ENCODE measurements around the gene NRP2.
A peak's percentile ranks its signal among the peaks of the same experiment; 100 is the strongest.

The NRP2 gene

GRCh38 chr2:205769879-205770278 lies 87.6 kb downstream of the NRP2 start:
- Mint-ChIP-seq H3K36me3 (no peaks in the 10 kb centered on the region), H3K4me3 (no peak overlapping the region), H3K9me3 (no peaks in the 10 kb centered on the region), H3K4me1 (no peaks in the 10 kb centered on the region), H3K27ac (no peak overlapping the region)
- no peak for ATAC-seq
- DNase-seq (ENCODE audit: low spot score in 2 of 2): no peak

- Mint-ChIP-seq H3K9me3 (no peaks in the 10 kb centered on the region), H3K36me3 (no peaks in the 10 kb centered on the region), H3K27ac (no peak overlapping the region), H3K4me3 (no peak overlapping the region), H3K4me1 (no peaks in the 10 kb centered on the region)
- DNase-seq (ENCODE audit: low spot score in 2 of 2) (no peak), ATAC-seq (no peak)
These were observed 88.3 kb downstream of the NRP2 start for GRCh38 chr2:205770577-205770976.

GRCh38 chr2:205771031-205771430 lies 88.7 kb downstream of the NRP2 start:
- no peaks in the 10 kb centered on the region for H3K9me3 Mint-ChIP-seq
- no peak overlapping the region for H3K4me3 Mint-ChIP-seq

GRCh38 chr2:205771666-205772065 lies 89.4 kb downstream of the NRP2 start:
- DNase-seq (ENCODE audit: low spot score in 2 of 2): no peak
- no peak for ATAC-seq
- H3K27ac Mint-ChIP-seq: no peak overlapping the region
- H3K4me3 Mint-ChIP-seq: no peak overlapping the region
- H3K4me1 Mint-ChIP-seq: no peaks in the 10 kb centered on the region
- H3K36me3 Mint-ChIP-seq: no peaks in the 10 kb centered on the region
- no peaks in the 10 kb centered on the region for H3K9me3 Mint-ChIP-seq

More at GRCh38 chr2:205771031-205771430, 88.7 kb downstream of the NRP2 start:
- no peak for ATAC-seq
- H3K27ac Mint-ChIP-seq: no peak overlapping the region
- DNase-seq (ENCODE audit: low spot score in 2 of 2): no peak
- H3K4me1 Mint-ChIP-seq: no peaks in the 10 kb centered on the region
- H3K36me3 Mint-ChIP-seq: no peaks in the 10 kb centered on the region

- Mint-ChIP-seq H3K4me1 (no peaks in the 10 kb centered on the region), H3K27ac (no peak overlapping the region)
These were observed 90.7 kb downstream of the NRP2 start for GRCh38 chr2:205772983-205773382.

DNA sequence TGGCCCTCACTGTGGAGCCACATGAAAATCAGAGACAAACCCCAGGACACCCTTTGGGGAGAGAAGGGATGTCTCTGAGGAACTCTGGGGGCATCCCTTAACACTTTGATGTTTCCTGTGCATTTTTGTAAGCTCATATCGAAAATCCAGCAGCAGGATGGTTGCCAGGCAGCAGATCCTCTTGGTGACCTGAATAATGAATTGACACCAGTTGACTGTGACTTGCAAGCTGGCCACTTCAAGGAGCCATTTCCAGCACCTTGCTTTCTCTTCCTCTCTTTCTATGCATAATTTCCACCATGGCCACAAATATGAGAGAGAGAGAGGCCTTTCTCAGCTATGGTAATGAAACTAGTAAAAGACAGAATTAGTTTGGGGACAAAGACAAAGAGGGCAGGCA lies 91.7 kb downstream of the NRP2 start:
- DNase-seq (ENCODE audit: low spot score in 2 of 2) (no peak), ATAC-seq (no peak)
- no peak overlapping the region for H3K27ac Mint-ChIP-seq
- H3K4me1 Mint-ChIP-seq: no peaks in the 10 kb centered on the region
- no peaks in the 10 kb centered on the region for H3K9me3 Mint-ChIP-seq
- H3K36me3 Mint-ChIP-seq: no peaks in the 10 kb centered on the region
- no peak overlapping the region for H3K4me3 Mint-ChIP-seq

More at GRCh38 chr2:205772983-205773382, 90.7 kb downstream of the NRP2 start:
- no peaks in the 10 kb centered on the region for H3K9me3 Mint-ChIP-seq
- H3K36me3 Mint-ChIP-seq: no peaks in the 10 kb centered on the region
- no peak for ATAC-seq
- no peak overlapping the region for H3K4me3 Mint-ChIP-seq
- DNase-seq (ENCODE audit: low spot score in 2 of 2): no peak

DNA sequence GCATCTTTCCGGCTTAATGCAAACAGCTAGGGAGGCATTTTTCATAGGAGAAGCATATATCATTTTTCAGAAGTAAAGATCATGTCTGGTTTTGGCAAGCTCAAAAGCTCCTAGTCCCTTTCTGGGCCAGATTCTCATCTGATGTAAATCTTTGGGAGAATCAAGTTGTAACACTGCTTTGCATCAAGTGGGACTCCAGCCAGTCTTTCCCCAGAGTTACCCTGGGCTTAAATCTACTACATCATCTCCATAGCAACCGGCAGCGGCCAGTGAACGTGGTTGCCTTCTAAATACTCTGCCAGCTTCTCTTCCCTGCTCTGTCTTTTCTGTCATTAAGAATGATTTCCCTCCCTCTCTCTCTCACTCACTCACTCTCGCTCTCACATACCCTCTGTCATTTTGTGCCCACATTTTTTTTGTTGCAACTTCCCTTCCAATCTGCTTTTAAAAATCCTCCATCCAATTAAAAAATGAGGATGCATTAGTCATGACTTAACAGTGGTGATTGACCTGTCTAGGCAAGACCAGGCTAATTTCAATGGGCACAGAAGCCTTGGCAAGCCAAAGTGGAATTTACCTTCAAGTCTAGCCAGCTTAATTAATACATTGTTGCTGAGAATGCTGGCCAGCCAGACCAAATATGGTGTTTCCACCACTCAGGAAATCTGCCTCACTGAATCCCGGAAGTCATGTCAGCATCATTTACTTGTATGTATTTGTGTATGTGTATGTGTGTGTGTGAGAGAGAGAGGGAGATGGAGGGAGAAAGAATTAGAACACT lies 93.0 kb downstream of the NRP2 start:
- H3K9me3 Mint-ChIP-seq: no peaks in the 10 kb centered on the region
- ATAC-seq (no peak), DNase-seq (ENCODE audit: low spot score in 2 of 2) (no peak)
- H3K4me1 Mint-ChIP-seq: no peaks in the 10 kb centered on the region
- H3K36me3 Mint-ChIP-seq: no peaks in the 10 kb centered on the region
- H3K4me3 Mint-ChIP-seq: no peak overlapping the region
- H3K27ac Mint-ChIP-seq: no peak overlapping the region

DNA sequence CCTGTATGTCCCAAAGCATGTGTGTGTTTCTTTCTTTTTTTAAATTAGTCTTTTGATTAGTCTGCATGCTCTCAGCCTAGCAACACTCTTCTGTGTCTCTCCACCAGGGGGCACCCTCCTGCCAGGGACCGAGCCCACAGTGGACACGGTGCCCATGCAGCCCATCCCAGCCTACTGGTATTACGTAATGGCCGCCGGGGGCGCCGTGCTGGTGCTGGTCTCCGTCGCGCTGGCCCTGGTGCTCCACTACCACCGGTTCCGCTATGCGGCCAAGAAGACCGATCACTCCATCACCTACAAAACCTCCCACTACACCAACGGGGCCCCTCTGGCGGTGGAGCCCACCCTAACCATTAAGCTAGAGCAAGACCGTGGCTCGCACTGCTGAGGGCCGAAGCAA lies 93.8 kb downstream of the NRP2 start:
- no peak overlapping the region for H3K4me3 Mint-ChIP-seq
- no peaks in the 10 kb centered on the region for H3K36me3 Mint-ChIP-seq
- H3K9me3 Mint-ChIP-seq: no peaks in the 10 kb centered on the region
- ATAC-seq (peak; percentile 33), DNase-seq (ENCODE audit: low spot score in 2 of 2) (peak; percentile 5 to 66)
- H3K4me1 Mint-ChIP-seq: no peaks in the 10 kb centered on the region
- no peak overlapping the region for H3K27ac Mint-ChIP-seq

DNA sequence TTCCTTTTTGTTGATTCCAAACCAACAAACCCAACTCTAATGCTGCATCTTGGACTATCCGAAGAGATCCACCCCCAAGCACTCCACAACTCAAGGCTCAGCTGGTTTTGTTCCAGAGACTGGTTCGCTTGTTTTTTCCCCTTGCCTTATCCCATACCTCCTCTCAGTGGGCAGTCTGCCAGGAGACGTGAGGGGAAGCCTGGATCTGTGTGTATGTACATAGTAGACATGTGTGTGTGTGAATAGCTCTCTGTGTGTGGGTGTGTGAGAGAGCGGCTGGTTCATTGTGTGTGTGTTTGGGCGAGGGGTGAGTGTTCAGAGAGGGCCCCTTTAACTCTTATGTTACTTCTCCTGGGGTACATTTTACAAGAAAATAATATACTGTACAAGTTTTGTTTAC lies 94.4 kb downstream of the NRP2 start:
- H3K27ac Mint-ChIP-seq: no peak overlapping the region

GRCh38 chr2:205778356-205778755 lies 96.1 kb downstream of the NRP2 start:
- DNase-seq (ENCODE audit: low spot score in 2 of 2): no peak
- Mint-ChIP-seq H3K4me1 (no peaks in the 10 kb centered on the region), H3K36me3 (no peaks in the 10 kb centered on the region), H3K9me3 (no peaks in the 10 kb centered on the region), H3K4me3 (no peak overlapping the region), H3K27ac (no peak overlapping the region)
- peak; percentile 4 for ATAC-seq

More for the DNA sequence above, 94.4 kb downstream of the NRP2 start:
- no peak for ATAC-seq
- DNase-seq (ENCODE audit: low spot score in 2 of 2): no peak
- Mint-ChIP-seq H3K4me1 (no peaks in the 10 kb centered on the region), H3K9me3 (no peaks in the 10 kb centered on the region), H3K36me3 (no peaks in the 10 kb centered on the region), H3K4me3 (no peak overlapping the region)

- no peak overlapping the region for H3K27ac Mint-ChIP-seq
- H3K4me1 Mint-ChIP-seq: no peaks in the 10 kb centered on the region
- ATAC-seq: no peak
- DNase-seq (ENCODE audit: low spot score in 2 of 2): no peak
- no peaks in the 10 kb centered on the region for H3K9me3 Mint-ChIP-seq
- no peaks in the 10 kb centered on the region for H3K36me3 Mint-ChIP-seq
- no peak overlapping the region for H3K4me3 Mint-ChIP-seq
These were observed 98.3 kb downstream of the NRP2 start for GRCh38 chr2:205780645-205781044.

DNA sequence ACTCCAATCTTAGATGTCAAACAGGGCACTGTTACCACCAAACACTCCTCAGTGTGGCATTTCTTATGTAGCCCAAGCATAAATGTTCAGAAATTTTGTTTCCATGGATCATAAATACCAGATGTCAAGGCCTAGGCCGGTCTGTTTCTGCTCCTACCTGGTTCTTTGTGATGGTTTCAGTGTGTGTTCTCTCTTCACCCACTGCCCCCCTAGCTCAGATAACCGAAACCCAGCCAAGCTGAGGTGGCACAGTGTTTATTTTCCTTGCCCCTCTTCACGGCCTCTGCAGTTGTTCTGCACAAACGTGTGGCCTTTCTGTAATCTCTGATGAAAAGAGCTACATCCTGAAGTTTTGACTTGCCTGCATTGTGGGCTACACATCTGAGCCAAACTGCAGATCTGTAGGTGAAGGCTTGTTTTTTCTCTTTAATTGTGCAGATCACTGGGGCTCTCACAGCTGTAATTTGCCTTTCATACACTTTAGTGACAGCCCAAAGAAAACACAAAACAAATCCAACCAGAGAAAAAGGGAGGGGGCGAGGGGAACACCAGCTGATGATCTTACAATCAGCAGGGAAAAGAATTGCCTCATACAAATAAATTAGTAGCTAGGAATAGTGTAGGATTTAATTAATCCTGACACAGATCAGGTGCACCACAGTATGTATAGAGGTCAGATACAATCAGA lies 99.1 kb downstream of the NRP2 start:
- no peak overlapping the region for H3K4me3 Mint-ChIP-seq
- no peaks in the 10 kb centered on the region for H3K9me3 Mint-ChIP-seq
- DNase-seq (ENCODE audit: low spot score in 2 of 2) (no peak), ATAC-seq (no peak)
- no peak overlapping the region for H3K27ac Mint-ChIP-seq
- no peaks in the 10 kb centered on the region for H3K36me3 Mint-ChIP-seq
- no peaks in the 10 kb centered on the region for H3K4me1 Mint-ChIP-seq

GRCh38 chr2:205782941-205783340 lies 100.6 kb downstream of the NRP2 start:
- H3K27ac Mint-ChIP-seq: no peak overlapping the region
- no peaks in the 10 kb centered on the region for H3K4me1 Mint-ChIP-seq
- H3K4me3 Mint-ChIP-seq: no peak overlapping the region
- ATAC-seq (no peak), DNase-seq (ENCODE audit: low spot score in 2 of 2) (no peak)
- H3K9me3 Mint-ChIP-seq: no peaks in the 10 kb centered on the region
- H3K36me3 Mint-ChIP-seq: no peaks in the 10 kb centered on the region

- no peaks in the 10 kb centered on the region for H3K4me1 Mint-ChIP-seq
- no peak for ATAC-seq
- no peak overlapping the region for H3K27ac Mint-ChIP-seq
These were observed 101.7 kb downstream of the NRP2 start for GRCh38 chr2:205783872-205784499.

GRCh38 chr2:205785507-205786260 lies 103.4 kb downstream of the NRP2 start:
- Mint-ChIP-seq H3K4me1 (no peaks in the 10 kb centered on the region), H3K4me3 (no peak overlapping the region), H3K9me3 (no peaks in the 10 kb centered on the region), H3K36me3 (no peaks in the 10 kb centered on the region), H3K27ac (no peak overlapping the region)
- no peak for DNase-seq (ENCODE audit: low spot score in 2 of 2)
- ATAC-seq: no peak

More at GRCh38 chr2:205783872-205784499, 101.7 kb downstream of the NRP2 start:
- Mint-ChIP-seq H3K36me3 (no peaks in the 10 kb centered on the region), H3K4me3 (no peak overlapping the region), H3K9me3 (no peaks in the 10 kb centered on the region)
- no peak for DNase-seq (ENCODE audit: low spot score in 2 of 2)
